ENCODE results near the gene ACTMAP.
"Not testable (repeated sequence)": the region's sequence is repeated elsewhere in the genome, so short reads cannot be mapped to it uniquely, and the experiment has no call there.

The ACTMAP gene, protein sequence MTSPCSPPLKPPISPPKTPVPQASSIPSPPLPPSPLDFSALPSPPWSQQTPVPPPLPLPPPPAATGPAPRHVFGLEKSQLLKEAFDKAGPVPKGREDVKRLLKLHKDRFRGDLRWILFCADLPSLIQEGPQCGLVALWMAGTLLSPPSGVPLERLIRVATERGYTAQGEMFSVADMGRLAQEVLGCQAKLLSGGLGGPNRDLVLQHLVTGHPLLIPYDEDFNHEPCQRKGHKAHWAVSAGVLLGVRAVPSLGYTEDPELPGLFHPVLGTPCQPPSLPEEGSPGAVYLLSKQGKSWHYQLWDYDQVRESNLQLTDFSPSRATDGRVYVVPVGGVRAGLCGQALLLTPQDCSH

DNA sequence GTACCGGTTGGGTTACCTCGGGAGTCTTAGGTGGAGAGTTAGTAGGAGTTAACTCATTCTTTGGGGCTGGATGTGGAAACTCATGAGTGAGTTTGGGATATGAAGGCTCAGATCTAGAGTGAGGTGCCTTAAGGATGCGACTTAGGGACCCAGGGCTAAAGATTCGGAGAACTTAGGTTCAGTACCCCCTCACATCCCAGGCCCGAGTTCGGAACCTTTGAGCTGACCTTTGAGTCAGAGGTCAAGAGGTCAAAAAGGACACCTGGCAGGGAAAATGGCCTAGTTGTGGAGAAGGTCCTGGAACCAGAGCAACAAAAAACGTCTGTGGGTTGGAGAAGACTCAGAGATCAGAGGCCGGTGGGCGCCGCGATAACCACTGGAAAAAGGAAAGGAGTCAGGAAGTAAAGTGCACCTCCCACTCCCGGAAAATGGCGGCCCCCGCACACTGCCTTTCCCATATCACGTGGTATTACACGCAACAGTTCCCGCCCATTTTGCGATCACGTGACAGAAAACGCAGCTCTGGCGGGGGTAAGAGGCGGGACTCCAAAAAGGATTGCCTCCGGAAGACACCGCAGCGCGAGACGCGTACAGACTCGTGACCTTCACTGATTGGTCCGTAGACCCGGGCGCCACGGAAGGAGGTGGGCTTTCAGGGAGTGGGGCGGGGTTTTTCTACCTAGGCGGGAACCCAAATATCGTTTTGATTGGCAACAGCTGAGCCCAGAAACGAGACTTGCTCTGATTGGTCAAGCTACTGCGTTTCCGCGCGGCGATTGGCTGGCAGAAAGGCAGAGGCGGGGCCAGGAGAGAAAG is at the start of gene ACTMAP:
Gene ACTMAP (minus strand): TSS at position 420 of the 816 bp plus-strand sequence. CDS start 674 bp downstream, outside the sequence.
- peak; percentile 100 for DNase-seq

DNA sequence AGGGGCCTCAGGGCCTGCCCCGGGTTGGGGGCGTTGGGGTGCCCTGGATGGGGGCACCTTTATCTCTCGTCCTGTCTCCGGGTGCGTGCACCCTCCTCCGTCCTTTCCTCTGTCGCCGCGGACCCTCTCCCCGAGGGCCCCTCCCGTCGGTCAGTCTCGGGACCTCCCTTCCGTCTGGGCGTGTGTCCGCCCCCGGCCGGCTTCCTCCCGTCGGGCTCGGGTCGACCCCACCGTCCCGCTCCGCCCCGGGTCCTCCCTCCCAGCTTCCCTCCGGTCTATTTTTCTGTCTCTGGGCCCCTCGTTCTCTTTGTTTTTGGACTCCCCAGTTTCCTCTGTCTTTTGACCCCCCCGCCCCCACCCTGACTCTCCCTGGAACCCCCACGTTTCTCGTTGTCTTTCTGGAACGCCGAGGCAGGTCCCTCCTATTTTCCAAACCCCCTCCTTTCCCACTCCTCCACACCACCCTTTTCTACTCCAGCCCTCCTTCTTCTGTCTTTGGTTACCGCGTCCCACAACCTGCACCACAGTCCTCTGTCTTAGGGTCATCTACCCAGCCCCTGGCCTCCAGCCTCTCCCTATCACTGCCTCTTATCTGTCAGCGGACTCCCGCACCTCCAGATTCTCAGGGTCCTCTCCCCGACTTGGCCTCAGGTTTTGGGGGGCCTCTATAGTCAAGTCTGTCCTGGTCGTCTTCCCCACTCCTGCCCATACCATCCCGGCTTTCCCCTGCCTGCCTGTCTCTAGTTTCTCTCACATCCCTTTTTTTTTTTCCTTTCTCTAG is 49.5 kb upstream of the ACTMAP start:
- no peak for DNase-seq

DNA sequence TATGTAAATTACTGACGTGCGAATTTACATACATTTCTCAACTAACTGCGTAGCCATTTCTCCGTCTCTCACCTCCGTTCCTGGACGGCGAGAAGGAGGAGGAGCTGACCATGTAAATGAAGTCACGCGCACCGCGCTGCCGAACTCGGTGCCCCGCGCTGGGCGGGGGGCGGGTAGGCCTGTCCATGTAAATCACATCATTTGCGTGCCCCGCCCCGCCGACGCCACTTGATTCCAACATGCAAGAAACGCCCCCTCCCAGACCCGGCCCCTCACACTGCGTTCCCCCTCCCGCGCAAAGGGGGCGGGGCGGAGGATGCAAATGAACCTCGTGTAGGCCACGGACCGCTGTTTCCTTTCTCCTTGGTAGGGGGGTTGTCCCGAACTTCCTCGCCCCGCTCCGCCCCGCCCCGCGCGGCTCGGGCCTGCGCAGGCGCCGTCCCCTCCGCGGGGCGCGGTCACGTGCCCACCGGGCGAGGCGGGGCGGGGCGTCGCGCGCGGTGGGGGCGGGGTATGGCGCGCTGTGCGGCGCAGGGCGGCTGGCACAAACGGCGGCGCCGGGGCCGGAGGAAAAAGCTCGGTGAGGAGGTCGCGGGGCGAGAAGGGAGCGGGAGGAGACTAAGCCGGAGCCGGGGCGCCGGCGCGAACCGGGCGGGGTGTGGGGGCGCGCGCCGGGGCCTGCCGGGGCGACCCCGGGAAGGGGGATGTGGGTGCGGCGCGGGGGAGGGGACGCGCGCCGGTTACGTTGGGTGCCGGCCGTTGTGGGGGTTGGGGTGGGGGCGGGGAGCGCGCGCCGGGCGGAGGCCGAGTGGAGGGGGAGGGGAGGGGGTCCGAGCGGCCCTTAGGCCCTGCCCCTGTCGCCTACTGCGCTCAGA is 48.6 kb upstream of the ACTMAP start, which contains the start of gene EGLN2:
Gene EGLN2 (plus strand): TSS at position 509 of the 875 bp plus-strand sequence. CDS start 1,382 bp downstream, outside the sequence.
- DNase-seq, result peak; percentile 99

DNA sequence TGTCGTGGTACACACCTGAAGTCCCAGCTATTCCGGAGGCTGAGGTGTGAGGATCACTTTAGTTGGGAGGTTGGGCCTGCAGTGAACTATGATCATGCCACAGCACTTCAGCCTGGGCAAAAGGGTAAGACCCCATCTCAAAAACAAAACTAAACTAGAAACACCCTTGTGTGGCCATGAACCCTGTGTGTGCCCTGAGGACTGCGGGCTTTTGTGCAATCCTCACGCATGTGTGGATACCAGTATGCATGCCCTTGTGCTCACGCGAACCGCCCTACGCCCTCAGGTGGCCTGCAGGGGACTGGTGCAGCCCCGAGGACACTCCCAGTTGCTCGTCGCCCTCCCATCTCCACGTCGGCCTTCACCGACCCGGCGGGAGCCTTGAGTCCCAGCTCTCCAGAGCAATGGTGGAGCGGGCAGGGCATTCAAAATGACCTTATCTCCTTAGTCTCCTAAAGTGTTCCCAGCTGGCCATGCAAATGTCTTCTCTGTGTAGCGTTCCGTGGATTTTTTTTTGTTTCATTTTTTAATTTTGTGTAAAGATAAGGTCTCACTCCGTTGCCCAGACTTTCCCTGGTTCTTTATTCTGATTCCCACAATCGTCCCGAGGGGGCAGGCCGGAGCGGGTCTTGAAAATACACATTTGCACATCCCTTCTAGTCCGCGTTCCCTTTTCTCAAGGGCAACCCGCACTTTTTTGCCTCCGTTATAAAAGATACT is 47.8 kb upstream of the ACTMAP start:
- DNase-seq, result no peak

DNA sequence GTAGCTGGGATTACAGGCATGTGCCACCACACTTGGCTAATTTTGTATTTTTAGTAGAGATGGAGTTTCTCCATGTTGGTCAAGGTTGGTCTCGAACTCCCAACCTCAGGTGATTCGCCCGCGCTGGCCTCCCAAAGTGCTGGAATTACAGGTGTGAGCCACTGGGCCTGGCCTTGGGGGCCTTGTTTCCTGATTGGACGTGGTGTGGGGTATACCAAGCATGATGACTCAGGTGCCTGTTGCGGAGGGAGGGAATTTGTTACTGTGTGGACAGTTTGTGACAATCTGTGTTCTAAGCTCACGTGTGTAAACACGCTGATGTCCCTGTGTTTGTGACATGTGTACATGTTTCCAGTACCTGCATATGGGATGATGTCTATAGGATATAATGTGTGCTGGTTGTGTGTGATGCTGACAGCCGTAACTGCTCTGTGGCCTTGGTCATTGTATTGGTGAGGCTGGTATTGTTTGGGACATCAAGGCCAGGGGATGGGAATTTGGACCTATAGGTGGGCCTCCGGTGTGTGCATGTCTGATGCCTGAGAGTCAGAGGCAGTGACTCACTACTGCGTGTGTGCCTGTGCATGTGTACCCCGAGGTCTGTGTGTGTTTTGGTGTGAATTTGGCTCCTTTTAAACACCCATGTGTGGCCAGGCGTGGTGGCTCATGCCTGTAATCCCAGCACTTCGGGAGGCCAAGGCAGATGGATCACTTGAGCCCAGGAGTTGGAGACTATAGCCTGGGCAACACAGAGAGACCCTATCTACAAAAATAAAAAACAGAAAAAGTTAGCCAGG is 47.1 kb upstream of the ACTMAP start:
- no peak for DNase-seq

DNA sequence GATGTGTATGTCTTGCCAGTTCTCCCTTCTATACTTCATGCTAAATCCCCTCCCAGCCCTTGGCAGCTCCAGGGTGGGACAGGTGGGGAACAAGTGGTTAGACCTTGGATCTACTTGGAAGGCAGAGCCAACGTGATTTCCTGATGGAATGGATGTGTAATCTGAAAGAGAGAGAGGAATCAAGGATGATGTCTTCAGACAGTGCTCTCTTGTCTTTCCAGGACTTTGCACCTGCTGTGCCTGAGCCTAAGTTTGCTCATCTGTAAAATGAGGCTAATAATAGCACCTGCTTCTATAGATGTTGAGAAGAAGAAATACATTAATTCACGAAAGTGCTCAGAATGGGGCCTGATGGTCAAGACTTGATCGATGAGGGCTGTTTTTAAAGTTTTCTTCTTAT is 41.7 kb upstream of the ACTMAP start:
- no peak for DNase-seq

DNA sequence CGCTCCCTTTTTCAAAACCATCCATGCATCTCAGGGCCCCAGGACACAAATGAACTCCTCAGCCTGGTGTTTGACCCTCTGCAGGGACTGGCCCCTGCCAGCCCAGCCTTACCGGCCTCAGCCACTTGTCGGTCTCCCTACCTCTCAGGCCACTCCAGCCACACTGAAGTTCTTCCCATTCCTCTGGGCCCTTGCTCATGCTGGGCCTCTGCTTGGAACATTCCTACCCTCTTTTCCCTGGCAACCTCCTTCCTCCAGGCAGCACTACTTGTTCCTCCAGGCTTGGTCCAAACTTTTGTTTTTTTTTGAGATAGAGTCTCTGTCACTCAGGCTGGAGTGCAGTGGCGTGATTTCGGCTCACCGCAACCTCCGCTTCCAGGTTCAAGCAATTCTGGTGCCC is 41.1 kb upstream of the ACTMAP start:
- no peak for DNase-seq

DNA sequence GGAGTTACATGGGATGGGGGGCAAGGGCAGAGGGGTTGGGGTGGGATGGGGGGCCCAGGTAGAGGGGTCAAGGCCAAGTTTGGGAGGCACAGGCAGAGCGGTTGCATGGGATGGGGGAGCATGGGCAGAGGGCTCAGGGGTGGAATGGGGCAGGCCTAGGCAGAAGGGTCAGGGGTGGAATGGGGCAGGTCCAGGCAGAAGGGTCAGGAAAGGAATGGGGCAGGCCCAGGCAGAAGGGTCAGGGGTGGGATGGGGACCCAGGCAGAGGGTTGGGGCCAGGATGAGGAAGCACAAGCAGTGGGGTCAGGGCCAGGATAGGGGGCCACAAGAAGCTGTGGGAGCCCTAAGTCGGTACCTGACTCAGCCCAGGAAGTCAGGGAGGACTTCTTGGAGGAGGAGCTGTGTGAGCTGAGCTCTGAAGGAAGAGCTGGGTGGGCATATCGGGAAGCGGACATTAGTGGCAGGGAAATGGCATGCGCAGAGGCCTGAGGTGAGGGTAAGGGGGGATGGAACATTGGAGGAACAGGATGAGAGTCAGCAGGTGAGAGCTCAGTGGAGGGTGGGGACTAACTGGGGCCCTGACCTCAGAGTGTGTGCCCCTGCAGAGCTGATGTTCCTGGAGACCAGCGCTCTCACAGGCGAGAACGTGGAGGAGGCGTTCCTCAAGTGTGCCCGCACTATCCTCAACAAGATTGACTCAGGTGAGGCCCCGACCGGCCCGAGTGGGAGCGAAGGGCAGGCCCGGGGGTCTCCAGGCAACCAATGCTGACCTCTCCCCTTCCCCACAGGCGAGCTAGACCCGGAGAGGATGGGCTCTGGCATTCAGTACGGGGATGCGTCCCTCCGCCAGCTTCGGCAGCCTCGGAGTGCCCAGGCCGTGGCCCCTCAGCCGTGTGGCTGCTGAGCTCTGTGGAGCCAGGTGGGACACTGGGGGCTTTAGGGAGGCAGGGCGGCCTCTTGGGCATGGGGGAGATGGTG is 36.1 kb upstream of the ACTMAP start:
- DNase-seq, result no peak

DNA sequence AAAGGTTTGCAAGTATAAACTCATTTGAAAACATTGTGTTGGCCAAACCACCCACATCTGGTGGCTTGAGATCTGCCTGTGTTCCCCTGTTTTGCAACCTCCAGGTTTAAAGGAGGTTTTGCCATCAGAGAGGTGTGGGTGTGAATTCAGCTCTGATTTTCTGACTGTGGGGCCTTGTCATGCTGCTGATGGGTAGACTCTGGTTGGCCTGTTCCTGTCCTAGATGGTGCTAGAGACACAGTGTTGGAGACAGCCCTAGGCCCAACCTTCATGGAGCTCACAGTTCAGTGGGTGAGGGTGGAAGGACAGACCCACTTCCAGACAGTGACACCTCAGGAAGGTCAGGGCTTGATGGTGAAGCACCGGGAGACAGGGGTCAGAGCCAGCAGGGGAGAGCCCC is 35.2 kb upstream of the ACTMAP start:
- DNase-seq, result no peak

DNA sequence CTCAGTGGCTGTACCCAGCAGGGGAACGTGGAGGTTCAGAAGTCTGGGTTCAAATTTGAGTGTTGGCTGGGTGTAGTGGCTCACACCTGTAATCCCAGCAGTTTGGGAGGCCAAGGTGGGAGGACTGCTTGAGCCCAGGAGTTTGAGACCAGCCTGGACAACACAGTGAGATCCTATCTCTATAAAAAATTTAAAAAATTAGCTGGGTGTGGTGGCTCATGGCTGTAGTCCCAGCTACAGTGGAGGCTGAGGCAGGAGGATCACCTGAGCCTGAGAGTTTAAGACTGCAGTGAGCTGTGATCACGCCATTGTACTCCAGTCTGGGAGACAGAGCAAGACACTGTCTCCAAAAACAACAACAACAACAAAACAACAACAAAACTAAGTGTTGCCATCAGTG is 33.9 kb upstream of the ACTMAP start:
- DNase-seq, result not testable (repeated sequence)

DNA sequence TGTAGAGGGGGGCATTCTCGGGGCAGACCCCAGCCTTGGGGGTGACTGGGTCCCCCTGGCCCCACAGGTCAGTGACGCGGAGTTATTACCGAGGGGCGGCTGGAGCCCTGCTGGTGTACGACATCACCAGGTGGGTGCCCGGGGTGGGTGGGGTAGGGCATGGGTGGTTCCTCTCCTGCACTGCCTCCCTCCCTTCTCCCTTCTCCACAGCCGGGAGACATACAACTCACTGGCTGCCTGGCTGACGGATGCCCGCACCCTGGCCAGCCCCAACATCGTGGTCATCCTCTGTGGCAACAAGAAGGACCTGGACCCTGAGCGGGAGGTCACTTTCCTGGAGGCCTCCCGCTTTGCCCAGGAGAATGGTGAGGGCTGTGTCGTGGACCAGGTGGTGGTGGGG is 33.4 kb upstream of the ACTMAP start:
- no peak for DNase-seq

DNA sequence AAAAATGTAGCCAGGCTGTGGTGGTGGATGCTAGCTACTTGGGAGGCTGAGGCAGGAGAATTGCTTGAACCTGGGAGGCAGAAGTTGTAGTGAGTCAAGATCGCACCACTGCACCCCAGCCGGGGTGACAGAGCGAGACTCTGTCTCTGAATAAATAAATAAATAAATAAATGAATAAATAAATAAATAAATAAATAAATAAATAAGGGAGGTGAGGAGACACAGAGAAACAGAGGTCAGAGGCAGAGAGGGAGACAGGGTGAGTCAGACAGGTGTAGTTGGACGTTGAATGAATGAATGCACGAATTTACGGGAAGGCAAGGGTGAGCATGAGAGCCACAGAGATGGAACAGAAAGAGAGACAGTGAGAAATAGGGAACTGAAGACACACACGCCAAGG is 30.9 kb upstream of the ACTMAP start:
- DNase-seq, result no peak

DNA sequence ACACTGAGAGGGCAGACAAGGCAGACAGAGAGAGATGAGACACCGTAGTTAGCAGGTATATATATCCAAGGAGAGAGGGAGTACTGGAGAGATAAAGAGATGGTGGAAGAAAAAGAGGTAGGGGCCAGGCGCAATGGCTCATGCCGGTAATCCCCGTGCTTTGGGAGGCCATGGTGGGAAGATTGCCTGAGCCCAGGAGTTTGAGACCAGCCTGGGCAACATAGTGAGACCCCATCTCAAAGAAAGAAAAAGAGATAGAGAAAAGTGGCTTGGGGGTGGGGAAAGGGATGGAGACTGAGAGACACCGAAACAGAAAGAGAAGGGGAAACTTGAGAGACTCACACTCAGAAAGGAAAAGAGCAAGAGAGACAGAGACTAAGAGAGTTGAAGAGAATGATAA is 30.3 kb upstream of the ACTMAP start:
- DNase-seq, result no peak

DNA sequence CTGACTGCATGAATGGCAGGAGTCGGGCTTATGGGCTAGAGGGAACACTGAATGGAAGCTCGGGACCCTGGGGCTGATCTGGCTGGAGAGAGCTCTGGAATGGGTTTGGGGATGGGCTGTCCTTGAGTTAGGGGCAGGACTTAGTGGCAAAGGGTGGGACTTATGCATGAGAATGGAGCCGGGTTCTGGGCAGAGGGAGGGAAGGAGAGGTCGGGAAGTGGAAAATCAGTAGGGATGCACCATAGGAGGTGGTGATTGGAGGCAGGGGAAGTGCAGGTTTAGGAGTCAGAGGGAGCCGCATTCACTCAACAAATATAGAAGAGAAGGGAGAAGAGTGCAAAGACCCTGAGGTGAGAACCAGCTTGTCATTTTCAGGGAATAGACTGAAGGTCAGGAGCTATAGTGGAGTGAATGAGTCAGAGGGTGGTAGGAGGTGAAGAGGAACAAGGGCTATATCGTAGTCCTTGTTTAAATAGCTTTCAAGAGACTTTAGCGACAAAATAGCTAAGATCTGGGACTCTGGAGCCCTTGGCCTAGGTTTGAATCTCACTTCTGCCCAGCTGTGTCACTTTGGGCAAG is 28.5 kb upstream of the ACTMAP start:
- no peak for DNase-seq

DNA sequence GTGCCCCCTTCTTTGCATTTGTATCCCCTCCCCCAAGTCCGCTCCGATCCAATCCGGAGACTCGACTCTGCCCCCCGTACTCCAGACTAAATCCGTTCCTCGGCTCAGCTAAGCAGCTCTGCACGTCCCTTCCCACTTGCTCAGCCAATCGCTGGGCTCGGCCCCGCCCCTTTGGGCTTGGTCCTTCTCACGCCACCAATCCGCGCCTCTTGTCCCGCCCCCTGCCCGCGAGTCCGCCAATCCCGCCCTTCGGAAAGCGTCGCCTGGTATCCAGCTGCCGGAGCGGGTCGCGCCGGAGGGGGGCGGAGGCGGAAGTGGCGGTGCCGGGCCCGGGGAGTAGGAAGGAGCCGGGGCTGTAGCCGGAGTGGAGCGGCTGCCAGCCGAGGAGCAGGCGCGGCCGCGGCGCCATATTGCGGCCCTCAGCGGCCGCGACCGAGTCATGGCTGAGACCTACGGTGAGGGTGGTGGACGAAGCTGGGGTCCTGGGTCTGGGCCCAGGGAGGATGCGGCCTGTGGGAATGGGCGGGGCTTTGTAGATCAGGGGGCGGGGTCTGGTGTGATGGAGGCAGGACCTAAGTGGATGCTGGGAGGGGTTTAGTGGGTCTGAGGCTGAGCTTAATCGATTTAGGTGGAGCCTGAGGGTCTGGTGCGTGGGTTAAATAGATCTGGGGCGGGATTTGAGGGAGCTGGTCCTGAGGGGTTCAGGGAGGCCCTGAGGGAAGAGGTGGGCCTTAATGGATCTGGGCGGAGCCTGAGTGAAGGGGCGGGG is 27.8 kb upstream of the ACTMAP start, which contains the start of gene RAB4B:
Gene RAB4B (plus strand): TSS at position 311 of the 769 bp plus-strand sequence. CDS start 129 bp downstream, at position 440.
- peak; percentile 99 for DNase-seq

DNA sequence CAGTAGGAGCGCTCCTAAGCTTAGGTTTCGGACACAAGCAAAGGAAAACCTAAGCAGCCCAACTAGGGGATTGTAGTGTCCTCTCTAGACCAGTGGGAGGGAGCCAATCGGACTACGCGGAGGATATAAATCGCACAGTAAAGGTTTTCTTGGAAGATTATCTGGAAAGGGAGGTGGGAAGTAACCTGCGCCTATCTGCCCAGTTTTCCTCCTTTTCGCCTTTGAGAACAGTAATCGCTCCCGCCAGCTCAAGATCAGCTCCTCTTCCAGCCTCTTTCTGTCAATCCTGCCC is 27.3 kb upstream of the ACTMAP start:
- no peak for DNase-seq

DNA sequence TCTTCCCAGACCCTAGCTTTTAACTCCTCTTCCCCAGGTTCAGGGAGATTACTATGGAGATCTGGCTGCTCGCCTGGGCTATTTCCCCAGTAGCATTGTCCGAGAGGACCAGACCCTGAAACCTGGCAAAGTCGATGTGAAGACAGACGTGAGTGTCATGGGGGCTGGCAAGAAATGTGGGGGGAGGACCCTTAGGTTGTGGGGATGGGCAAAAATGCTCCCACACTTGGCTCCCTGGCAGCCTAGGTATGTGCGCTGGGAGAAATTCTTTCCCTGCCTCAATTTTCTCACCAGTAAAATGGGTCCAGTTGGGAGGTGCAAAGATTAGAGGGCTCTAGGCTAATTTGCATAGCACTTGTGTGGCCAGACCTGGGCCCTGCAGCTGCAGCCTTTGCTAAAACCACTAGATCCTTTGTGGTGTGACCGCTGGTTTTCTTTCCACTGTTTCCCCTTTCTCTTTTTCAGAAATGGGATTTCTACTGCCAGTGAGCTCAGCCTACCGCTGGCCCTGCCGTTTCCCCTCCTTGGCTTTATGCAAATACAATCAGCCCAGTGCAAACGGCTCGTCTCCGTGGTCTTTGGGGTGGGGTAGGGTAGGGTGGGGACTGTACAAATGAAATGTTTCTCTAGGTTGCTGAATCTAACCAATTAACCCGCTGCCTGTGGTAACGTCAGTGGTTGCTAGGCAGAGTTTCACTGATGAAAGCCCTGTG is 26.8 kb upstream of the ACTMAP start:
- DNase-seq, result peak; percentile 93

DNA sequence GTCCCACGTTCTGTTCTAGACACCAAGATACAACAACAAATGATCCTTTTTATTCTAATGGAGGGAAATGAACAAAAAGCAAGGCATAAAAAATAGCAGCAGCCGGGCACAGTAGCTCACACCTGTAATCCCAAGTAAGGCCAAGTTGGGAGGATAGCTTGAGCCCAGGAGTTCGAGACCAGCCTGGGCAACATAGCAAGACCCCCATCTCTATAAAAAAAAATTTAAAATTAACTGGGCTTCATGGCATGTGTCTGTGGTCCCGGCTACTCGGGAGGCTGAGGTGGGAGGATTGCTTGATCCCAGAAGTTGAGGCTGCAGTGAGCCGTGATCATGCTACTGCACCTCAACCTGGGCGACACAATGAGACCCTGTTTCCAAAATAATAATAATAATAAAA is 26.1 kb upstream of the ACTMAP start:
- no peak for DNase-seq
